ENCODE results near the gene GPR12. TPM values are rescaled to one million over a fixed set of nuclear protein-coding genes. Genes with fewer than 3 reads are reported as not detected.
"Not testable (repeated sequence)": the region's sequence is repeated elsewhere in the genome, so short reads cannot be mapped to it uniquely, and the experiment has no call there.

The GPR12 gene
- total and polyA plus RNA-seq, 3 experiments from 2014 or later: not detected

DNA sequence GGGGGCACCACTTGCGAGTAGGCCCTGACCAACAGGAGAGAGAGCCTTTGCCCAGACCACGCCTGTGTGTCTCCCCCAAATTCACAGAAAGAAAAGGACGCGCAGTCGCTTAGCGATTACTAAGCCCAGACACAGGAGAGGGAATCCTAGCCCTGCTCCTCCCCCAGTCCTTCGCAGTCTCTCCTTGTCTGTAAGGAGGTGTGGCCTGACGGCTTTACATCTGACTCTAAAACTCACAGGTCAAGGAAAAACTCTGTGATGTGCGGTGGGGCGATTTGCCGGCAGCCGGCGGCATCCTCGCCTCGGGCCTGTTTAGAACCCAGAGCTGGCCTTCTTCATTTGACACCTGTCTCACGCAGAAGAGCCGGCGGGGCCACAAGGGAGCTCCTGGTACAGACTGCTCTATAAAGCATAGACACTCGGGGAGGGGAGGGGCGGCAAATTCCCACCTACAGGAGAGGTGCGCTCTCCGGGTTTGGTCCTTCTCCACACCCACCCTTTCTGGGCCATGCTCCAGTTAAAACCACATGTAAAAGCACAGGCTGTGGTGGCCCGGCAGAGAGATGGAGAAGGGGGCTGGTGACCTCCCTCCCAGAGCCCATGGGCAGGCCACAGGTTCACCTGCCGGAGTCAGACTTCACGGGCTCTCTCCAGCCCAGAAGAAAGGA, 17.8 kb downstream of the GPR12 start:
- no peak overlapping the region for H3K27ac Mint-ChIP-seq
- H3K4me3 ChIP-seq (ENCODE audit: low read length): no peak overlapping the region
- H3K27ac ChIP-seq (ENCODE audit: low read depth, low read length): no peak overlapping the region
- ChIA-PET POLR2A (no interaction called here), CTCF (no interaction called here)
- no peak for DNase-seq
- peaks cover 1 to 13% (median 2%) of the 10 kb centered on the region in 3 donors for H3K36me3 Mint-ChIP-seq
- H3K27me3 ChIP-seq (ENCODE audit: insufficient read depth, low read length, poor library complexity, severe bottlenecking): peaks cover 5% of the 10 kb centered on the region
- H3K9me3 ChIP-seq (ENCODE audit: low read length): no peaks in the 10 kb centered on the region
- H3K36me3 ChIP-seq (ENCODE audit: insufficient read depth, low read length): no peaks in the 10 kb centered on the region
- H3K4me3 Mint-ChIP-seq: no peak overlapping the region
- no peaks in the 10 kb centered on the region for H3K4me1 Mint-ChIP-seq
- no peaks in the 10 kb centered on the region for H3K4me1 ChIP-seq (ENCODE audit: insufficient read depth, low read length)
- peaks cover 15 to 59% of the 10 kb centered on the region in 2 donors for H3K27me3 Mint-ChIP-seq
- H3K9me3 Mint-ChIP-seq: peaks cover 12 to 21% (median 18%) of the 10 kb centered on the region in 5 donors

DNA sequence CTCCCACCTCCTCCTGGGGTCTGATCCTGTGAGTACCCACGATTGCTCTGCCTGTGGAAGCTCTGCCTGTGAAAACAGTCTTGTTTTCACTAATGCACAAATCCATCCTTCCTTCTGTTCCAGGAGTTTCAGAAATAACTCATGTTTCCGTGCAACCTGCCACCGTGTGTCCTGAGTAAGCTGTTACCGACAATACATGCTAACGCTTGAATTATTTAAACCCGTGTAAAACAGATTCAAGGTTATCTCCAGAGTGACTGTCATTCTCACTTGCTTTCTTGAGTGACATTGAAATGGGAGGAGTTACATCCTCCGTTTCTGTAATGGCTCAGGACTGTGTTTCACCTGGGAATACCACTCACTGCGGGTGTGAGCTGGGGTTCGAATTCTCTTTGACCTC, 24.9 kb downstream of the GPR12 start:
- Mint-ChIP-seq H3K27ac (no peak overlapping the region), H3K9me3 (peaks cover 16 to 29% (median 23%) of the 10 kb centered on the region in 5 donors), H3K36me3 (peaks cover 2 to 23% (median 3%) of the 10 kb centered on the region in 3 donors), H3K4me3 (no peak overlapping the region), H3K27me3 (peaks cover 13 to 28% of the 10 kb centered on the region in 2 donors), H3K4me1 (no peaks in the 10 kb centered on the region)
- Histone ChIP-seq H3K36me3 (ENCODE audit: insufficient read depth, low read length) (no peaks in the 10 kb centered on the region), H3K9me3 (ENCODE audit: low read length) (no peaks in the 10 kb centered on the region), H3K27me3 (ENCODE audit: insufficient read depth, low read length, poor library complexity, severe bottlenecking) (no peaks in the 10 kb centered on the region), H3K27ac (ENCODE audit: low read depth, low read length) (no peak overlapping the region), H3K4me1 (ENCODE audit: insufficient read depth, low read length) (no peaks in the 10 kb centered on the region), H3K4me3 (ENCODE audit: low read length) (no peak overlapping the region)
- DNase-seq: no peak
- CTCF ChIA-PET: interaction anchor here (1.3 kb wide), 1 partner anchor 36 kb away, joined by 3 read pairs; no protein-coding TSS in a partner anchor
- POLR2A ChIA-PET: no interaction called here

DNA sequence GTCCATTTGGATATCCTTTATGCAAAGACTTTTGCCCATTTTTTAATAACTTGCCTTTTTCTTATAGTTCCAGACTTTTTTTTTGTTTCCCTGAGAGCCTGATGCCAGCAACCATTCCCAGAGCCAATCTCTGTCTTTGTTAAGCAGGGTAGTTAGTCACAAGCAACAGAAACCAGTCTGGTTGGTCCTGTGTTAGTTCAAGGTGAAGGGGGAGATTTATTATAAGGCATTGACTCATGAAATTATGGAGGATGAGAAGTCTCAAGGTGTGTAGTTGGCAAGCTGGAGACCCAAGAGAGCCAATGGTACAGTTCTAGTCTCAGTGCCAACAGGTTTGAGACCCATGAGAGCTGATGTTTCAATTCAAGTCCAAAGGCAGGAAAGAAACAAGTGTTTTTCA, 33.0 kb downstream of the GPR12 start:
- ChIA-PET POLR2A (no interaction called here), CTCF (no interaction called here)
- DNase-seq: no peak
- Mint-ChIP-seq H3K9me3 (no peaks in the 10 kb centered on the region), H3K27me3 (peaks cover 0 to 4% of the 10 kb centered on the region in 2 donors), H3K4me3 (no peak overlapping the region), H3K4me1 (peaks cover under 1 to 3% (median 1%) of the 10 kb centered on the region in 3 donors), H3K36me3 (peaks cover 0 to 4% (median 1%) of the 10 kb centered on the region in 3 donors), H3K27ac (no peak overlapping the region)
- no peak overlapping the region for H3K27ac ChIP-seq (ENCODE audit: low read depth, low read length)
- H3K4me3 ChIP-seq (ENCODE audit: low read length): no peak overlapping the region
- peaks cover under 1% of the 10 kb centered on the region for H3K4me1 ChIP-seq (ENCODE audit: insufficient read depth, low read length)
- H3K27me3 ChIP-seq (ENCODE audit: insufficient read depth, low read length, poor library complexity, severe bottlenecking): no peaks in the 10 kb centered on the region
- H3K9me3 ChIP-seq (ENCODE audit: low read length): no peaks in the 10 kb centered on the region
- H3K36me3 ChIP-seq (ENCODE audit: insufficient read depth, low read length): no peaks in the 10 kb centered on the region

DNA sequence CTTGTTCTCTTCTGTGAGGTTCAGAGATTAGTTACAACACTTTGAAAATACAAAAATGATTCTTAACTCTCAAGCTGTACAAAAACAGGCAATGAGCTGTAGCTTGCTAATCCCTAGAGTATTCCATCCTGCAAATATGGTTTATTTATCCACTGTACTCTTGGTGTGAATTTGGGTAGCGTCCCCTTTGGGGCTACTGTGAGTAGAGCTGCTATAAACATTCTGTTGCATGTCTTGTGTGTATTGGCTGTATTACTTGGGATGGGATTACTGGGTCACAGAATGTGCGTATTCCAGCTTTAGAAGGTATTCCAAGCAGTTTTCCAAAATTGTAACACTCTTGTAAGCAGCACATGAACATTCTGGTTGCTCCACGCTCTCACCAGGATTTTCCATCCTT, 33.5 kb downstream of the GPR12 start:
- Mint-ChIP-seq H3K36me3 (peaks cover 0 to 4% (median 1%) of the 10 kb centered on the region in 3 donors), H3K27ac (peak overlapping the region in 1 of 8 donors; percentile 33), H3K9me3 (no peaks in the 10 kb centered on the region), H3K27me3 (peaks cover 0 to 4% of the 10 kb centered on the region in 2 donors), H3K4me3 (no peak overlapping the region), H3K4me1 (peaks cover 6 to 8% (median 6%) of the 10 kb centered on the region in 3 donors)
- H3K9me3 ChIP-seq (ENCODE audit: low read length): no peaks in the 10 kb centered on the region
- no peak for DNase-seq
- no peak overlapping the region for H3K27ac ChIP-seq (ENCODE audit: low read depth, low read length)
- H3K36me3 ChIP-seq (ENCODE audit: insufficient read depth, low read length): no peaks in the 10 kb centered on the region
- no peak overlapping the region for H3K4me3 ChIP-seq (ENCODE audit: low read length)
- ChIA-PET CTCF (no interaction called here), POLR2A (no interaction called here)
- no peaks in the 10 kb centered on the region for H3K27me3 ChIP-seq (ENCODE audit: insufficient read depth, low read length, poor library complexity, severe bottlenecking)
- H3K4me1 ChIP-seq (ENCODE audit: insufficient read depth, low read length): peaks cover 5% of the 10 kb centered on the region

DNA sequence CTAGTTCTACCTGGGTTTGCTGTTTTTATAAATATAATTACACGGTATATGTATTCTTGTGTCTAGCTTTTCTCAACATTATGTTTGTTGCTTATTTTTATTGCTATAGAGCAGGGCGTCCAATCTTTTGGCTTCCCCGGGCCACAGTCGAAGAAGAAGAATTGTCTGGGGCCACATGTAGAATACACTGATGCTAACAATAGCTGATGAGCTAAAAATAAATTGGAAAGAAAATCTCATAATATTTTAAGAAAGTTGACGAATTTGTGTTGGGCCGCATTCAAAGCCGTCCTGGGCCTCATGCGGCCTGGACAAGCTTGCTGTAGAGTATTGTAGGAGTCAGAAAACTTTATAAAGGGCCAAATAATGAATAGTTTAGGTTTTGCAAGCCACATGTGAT, 33.9 kb downstream of the GPR12 start:
- Mint-ChIP-seq H3K4me3 (no peak overlapping the region), H3K27ac (no peak overlapping the region), H3K27me3 (peaks cover 0 to 4% of the 10 kb centered on the region in 2 donors), H3K36me3 (peaks cover 0 to 4% (median 1%) of the 10 kb centered on the region in 3 donors), H3K4me1 (peaks cover 10 to 13% (median 10%) of the 10 kb centered on the region in 3 donors), H3K9me3 (no peaks in the 10 kb centered on the region)
- peaks cover 10% of the 10 kb centered on the region for H3K4me1 ChIP-seq (ENCODE audit: insufficient read depth, low read length)
- H3K9me3 ChIP-seq (ENCODE audit: low read length): no peaks in the 10 kb centered on the region
- ChIA-PET CTCF (no interaction called here), POLR2A (no interaction called here)
- no peaks in the 10 kb centered on the region for H3K36me3 ChIP-seq (ENCODE audit: insufficient read depth, low read length)
- no peak overlapping the region for H3K4me3 ChIP-seq (ENCODE audit: low read length)
- no peaks in the 10 kb centered on the region for H3K27me3 ChIP-seq (ENCODE audit: insufficient read depth, low read length, poor library complexity, severe bottlenecking)
- no peak overlapping the region for H3K27ac ChIP-seq (ENCODE audit: low read depth, low read length)
- DNase-seq: no peak

DNA sequence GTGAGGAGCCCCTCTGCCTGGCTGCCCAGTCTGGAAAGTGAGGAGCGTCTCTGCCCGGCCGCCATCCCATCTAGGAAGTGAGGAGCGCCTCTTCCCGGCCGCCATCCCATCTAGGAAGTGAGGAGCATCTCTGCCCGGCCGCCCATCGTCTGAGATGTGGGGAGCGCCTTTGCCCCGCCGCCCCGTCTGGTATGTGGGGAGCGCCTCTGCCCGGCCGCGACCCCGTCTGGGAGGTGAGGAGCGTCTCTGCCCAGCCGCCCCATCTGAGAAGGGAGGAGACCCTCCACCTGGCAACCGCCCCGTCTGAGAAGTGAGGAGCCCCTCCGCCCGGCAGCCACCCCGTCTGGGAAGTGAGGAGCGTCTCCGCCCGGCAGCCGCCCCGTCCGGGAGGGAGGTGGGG, 37.0 kb downstream of the GPR12 start:
- POLR2A ChIA-PET; H3K36me3 ChIP-seq (ENCODE audit: insufficient read depth, low read length); H3K27me3 Mint-ChIP-seq; H3K27ac Mint-ChIP-seq; H3K4me3 ChIP-seq (ENCODE audit: low read length); H3K27ac ChIP-seq (ENCODE audit: low read depth, low read length); H3K27me3 ChIP-seq (ENCODE audit: insufficient read depth, low read length, poor library complexity, severe bottlenecking); H3K9me3 Mint-ChIP-seq; DNase-seq; H3K36me3 Mint-ChIP-seq; H3K4me3 Mint-ChIP-seq; H3K9me3 ChIP-seq (ENCODE audit: low read length); CTCF ChIA-PET: not testable (repeated sequence)
- peaks cover 23% of the 10 kb centered on the region for H3K4me1 ChIP-seq (ENCODE audit: insufficient read depth, low read length)
- peaks cover 27 to 34% (median 33%) of the 10 kb centered on the region in 3 donors for H3K4me1 Mint-ChIP-seq

DNA sequence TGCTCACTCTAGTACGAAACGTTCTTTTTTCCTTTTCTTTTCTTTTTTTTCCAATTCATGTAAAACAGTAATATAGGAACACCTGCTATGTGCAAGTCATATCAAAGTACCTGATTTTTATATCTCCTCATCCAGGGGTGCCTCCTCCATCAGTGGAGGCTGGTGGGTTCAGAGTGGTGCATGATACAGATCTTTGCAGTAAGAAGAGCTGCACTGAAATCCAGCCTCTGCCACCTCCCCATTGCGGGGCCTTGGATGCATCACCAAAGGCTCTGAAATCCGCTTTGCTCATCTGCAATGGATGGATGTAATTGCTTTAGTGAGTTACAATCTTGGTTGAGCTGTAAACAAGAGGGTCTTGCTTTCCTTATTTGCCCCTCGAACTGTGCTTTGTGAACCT, 38.3 kb downstream of the GPR12 start:
- no peaks in the 10 kb centered on the region for H3K36me3 ChIP-seq (ENCODE audit: insufficient read depth, low read length)
- no peaks in the 10 kb centered on the region for H3K9me3 ChIP-seq (ENCODE audit: low read length)
- peaks cover 27 to 35% (median 33%) of the 10 kb centered on the region in 3 donors for H3K4me1 Mint-ChIP-seq
- peak overlapping the region; percentile 48 for H3K4me3 ChIP-seq (ENCODE audit: low read length)
- H3K27ac Mint-ChIP-seq: peak overlapping the region in 7 of 8 donors; percentile 20 to 95 (median 76)
- H3K4me3 Mint-ChIP-seq: peak overlapping the region; percentile 47 to 91 (median 87)
- DNase-seq: no peak
- H3K36me3 Mint-ChIP-seq: no peaks in the 10 kb centered on the region
- peaks cover 23% of the 10 kb centered on the region for H3K4me1 ChIP-seq (ENCODE audit: insufficient read depth, low read length)
- no peaks in the 10 kb centered on the region for H3K9me3 Mint-ChIP-seq
- H3K27ac ChIP-seq (ENCODE audit: low read depth, low read length): no peak overlapping the region
- H3K27me3 Mint-ChIP-seq: no peaks in the 10 kb centered on the region
- H3K27me3 ChIP-seq (ENCODE audit: insufficient read depth, low read length, poor library complexity, severe bottlenecking): no peaks in the 10 kb centered on the region
- ChIA-PET CTCF (interaction anchor here (1.3 kb wide), 1 partner anchor 24 kb away, joined by 3 read pairs; no protein-coding TSS in a partner anchor), POLR2A (no interaction called here)

DNA sequence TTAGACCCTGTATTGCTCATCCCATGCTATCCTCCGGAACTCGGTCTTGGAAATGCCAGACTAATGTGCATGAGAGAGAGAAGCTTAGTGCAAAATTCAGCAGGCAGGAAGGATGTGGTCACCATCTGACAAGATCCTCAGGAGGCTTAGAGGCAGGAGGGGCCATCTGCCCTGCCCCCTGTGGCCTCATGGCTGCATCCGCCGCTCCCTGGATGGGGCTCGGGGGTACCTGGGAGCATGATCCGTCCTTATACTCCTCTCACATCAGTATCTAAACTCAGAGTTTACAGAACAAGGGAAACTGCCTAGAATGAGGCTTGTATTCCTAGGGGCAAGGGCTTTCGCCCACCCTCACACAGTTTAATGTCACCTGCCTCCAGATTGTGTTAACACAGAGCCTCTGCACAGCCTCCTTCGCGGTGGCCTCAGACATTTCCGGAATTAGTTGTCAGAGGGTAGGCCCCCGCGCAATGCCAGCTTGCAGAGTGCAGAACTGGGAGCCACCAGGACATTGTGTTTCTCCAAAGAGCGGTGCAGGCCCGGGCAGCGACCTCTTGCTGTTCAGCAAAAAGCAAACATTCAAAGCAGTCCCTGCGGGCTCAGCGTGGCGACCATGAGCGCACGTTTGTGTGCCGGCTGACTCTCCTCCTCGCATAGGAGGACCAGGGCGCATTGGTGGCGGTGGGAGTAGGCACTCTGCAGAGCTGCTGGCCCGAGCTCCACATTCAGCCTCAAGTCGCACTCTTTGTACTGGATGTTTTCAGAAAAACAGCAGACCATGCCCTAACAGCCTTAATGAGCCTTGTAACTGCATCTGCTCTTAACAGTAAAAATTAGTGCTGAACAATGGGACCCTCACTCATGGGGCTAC, 39.1 kb downstream of the GPR12 start:
- Mint-ChIP-seq H3K27ac (peak overlapping the region; percentile 45 to 95 (median 76)), H3K4me3 (peak overlapping the region; percentile 64 to 91 (median 87)), H3K4me1 (peaks cover 27 to 35% (median 33%) of the 10 kb centered on the region in 3 donors), H3K36me3 (no peaks in the 10 kb centered on the region), H3K27me3 (no peaks in the 10 kb centered on the region), H3K9me3 (no peaks in the 10 kb centered on the region)
- Histone ChIP-seq H3K4me3 (ENCODE audit: low read length) (peak overlapping the region; percentile 48), H3K27me3 (ENCODE audit: insufficient read depth, low read length, poor library complexity, severe bottlenecking) (no peaks in the 10 kb centered on the region), H3K4me1 (ENCODE audit: insufficient read depth, low read length) (peaks cover 23% of the 10 kb centered on the region), H3K36me3 (ENCODE audit: insufficient read depth, low read length) (no peaks in the 10 kb centered on the region), H3K27ac (ENCODE audit: low read depth, low read length) (no peak overlapping the region), H3K9me3 (ENCODE audit: low read length) (no peaks in the 10 kb centered on the region)
- ChIA-PET POLR2A (interaction anchor here (0.7 kb wide), 1 partner anchor 712 kb away, joined by 3 read pairs; no protein-coding TSS in a partner anchor), CTCF (interaction anchor here (1.1 to 1.3 kb wide), 2 partner anchors 23 kb away, joined by 3 to 7 read pairs; no protein-coding TSS in a partner anchor)
- DNase-seq: peak in 4 of 5 donors; percentile 3 to 44 (median 28)

Data from CD8-positive, alpha-beta memory T cell (primary cell).